ENCODE measurements around the gene CDC5L.
"Not testable (repeated sequence)": the region's sequence is repeated elsewhere in the genome, so short reads cannot be mapped to it uniquely, and the experiment has no call there.

Gene CDC5L

GRCh38 chr6:44415449-44415848, 27.9 kb downstream of the CDC5L start:
- no peak for DNase-seq (ENCODE audit: low read depth)

GRCh38 chr6:44415873-44416502, 28.5 kb downstream of the CDC5L start:
- DNase-seq (ENCODE audit: low read depth), result peak; percentile 21

DNA sequence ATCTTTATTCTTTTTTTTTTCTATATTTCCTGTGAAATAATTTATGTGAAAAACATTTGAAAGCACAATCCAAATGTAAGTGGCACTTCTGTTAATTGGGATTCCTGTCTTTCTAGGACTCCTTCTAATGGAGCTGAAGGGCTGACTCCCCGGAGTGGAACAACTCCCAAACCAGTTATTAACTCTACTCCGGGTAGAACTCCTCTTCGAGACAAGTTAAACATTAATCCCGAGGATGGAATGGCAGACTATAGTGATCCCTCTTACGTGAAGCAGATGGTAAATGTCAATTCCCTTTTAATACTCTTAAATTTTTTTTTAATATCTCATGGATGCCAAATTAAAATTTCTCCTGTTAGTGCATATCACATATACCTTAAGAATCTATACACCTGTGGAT, 35.0 kb downstream of the CDC5L start:
- DNase-seq (ENCODE audit: low read depth), result no peak

DNA sequence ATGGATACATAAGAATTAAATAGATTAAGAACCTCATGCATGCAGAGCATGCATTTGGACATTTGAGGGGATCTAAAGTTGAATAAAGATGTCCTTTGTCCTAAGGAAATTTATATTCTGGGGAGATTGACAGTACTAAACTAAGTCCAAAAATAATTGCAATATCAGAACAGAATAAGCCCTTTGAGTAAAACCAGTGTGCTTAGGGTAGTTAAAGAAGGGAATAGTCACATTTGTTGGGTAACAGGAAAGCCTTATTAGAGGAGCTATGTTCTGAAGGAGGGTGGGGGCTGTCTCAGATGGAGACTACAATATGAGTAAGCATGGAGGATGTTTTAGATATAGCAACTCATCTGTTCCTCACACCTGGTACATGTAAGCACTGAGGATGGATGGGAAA, 35.8 kb downstream of the CDC5L start:
- DNase-seq (ENCODE audit: low read depth), result no peak

- no peak for DNase-seq (ENCODE audit: low read depth)
These were observed 38.4 kb downstream of the CDC5L start for GRCh38 chr6:44425951-44426350.

- peak; percentile 37 for DNase-seq (ENCODE audit: low read depth)
These were observed 41.2 kb downstream of the CDC5L start for GRCh38 chr6:44428682-44429081.

- DNase-seq (ENCODE audit: low read depth), result no peak
These were observed 42.8 kb downstream of the CDC5L start for GRCh38 chr6:44430326-44430725.

DNA sequence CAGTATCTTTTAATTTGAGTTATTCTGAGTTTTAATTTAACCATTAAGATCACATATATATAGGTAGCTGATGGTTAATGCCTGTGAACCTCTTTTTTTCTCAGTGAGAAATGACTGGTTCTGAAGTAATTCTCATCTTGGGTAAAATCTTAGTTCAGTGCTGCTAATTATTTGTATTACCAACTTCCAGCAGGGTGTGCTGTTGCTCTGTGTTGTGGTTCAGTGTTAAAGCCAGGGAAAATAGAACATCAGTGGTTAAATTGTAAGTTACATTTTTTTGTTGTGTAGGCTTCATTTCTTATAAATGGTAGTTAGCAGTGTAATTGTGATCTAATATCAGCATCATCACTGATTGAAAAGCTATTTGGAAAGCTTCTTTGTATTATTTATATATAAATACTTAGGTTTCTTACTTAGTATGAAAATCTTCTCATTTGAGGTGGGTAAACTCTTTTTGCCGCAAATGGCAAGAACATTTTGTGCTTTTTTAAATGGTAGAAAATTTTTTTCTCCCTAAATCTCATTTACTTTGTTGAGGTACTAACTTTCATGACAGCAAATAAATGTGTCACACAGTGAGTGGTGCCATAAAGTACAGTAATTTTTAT, 43.7 kb downstream of the CDC5L start:
- no peak for DNase-seq (ENCODE audit: low read depth)

GRCh38 chr6:44432227-44432626, 44.7 kb downstream of the CDC5L start:
- no peak for DNase-seq (ENCODE audit: low read depth)

DNA sequence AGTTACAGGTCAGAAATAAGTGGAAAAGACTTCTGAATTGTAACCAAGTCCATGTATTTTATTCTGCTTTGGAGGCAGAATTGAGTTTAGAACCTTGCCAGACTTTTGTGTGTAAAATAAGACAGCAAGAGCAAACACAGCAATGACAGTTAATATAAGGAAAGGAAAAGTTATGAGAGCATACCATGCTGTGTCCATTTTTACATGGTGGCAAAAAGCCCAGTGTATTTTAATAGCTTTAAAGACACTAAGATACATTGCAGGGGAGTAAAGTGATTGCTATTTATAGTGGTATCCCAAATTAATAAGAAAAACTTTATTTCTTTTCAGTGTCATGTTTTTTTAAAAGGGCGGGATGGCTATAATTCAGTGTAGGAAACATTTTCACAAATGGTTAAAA, 45.2 kb downstream of the CDC5L start:
- no peak for DNase-seq (ENCODE audit: low read depth)

- no peak for DNase-seq (ENCODE audit: low read depth)
These were observed 48.0 kb downstream of the CDC5L start for GRCh38 chr6:44435500-44435899.

DNA sequence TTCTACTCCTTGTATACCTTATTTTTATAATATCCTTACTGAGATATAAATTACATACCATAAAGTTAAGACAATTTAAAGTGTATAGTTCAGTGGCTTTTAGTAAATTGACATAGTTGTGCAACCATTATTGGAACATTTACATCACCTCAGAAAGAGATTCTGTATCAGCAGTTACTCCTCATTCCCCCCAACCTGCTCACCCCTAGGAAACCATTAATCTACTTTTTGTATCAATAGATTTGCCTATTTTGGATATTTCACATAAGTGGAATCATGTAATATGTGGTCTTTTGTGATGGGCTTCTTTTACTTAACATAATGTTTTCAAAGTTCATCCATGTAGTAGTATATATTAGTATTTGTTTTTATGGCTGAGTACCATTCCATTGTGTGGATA, 51.3 kb downstream of the CDC5L start:
- DNase-seq (ENCODE audit: low read depth), result no peak

DNA sequence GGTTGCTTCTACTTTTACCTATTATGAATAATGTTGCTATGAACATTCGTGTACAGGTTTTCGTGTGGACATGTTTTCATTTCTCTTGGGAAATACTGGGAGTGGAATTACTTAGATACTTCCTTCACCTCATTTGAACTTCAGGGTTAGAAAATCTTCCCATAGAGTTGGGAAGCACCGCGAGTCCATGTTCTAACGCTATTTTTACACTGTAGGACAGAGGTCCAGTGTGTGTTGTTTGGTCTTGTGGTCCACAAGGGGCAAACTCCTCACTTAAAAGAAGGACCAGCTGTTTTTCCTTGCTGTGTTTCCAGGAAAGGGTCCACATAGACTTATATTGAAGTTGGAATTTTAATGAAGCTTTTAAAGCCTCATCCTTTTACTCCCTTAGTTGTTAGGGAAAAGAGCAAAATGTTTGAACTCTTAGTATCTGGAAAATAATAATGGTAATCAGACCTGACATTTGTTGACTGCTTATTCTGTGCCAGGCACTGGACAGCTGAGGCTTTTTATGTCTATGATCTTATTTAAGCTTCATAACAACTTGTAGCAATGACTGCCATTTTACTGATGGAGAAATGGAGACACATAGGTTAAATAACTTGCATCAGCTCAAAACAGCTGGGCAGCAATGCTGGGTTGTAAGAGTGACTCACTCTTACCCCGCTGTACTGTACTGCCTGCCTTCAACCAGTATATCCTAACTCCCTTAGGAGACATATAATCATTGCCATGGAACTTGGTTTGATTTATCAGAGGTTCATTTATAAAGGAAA, 52.0 kb downstream of the CDC5L start:
- DNase-seq (ENCODE audit: low read depth), result peak; percentile 29

GRCh38 chr6:44441091-44441855, 53.8 kb downstream of the CDC5L start:
- DNase-seq (ENCODE audit: low read depth), result no peak

DNA sequence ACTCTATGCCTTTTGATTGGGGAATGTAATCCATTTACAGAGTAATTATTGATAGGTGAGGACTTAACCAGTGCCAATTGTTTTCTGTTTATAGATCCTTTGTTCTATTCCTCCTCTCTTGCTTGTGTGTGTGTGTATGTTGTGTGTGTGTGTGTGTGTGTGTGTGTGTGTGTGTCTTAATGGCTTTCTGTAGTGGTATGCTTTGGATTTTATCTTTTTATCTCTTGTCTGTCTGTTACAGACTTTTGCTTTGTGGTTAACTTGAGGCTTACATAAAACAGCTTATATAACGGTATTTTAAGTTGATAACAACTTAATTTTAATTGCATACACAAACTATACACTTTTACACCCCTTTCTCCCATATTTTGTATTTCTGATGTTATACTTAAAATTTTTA, 54.7 kb downstream of the CDC5L start:
- no peak for DNase-seq (ENCODE audit: low read depth)

GRCh38 chr6:44442833-44443444, 55.4 kb downstream of the CDC5L start:
- DNase-seq (ENCODE audit: low read depth), result no peak

DNA sequence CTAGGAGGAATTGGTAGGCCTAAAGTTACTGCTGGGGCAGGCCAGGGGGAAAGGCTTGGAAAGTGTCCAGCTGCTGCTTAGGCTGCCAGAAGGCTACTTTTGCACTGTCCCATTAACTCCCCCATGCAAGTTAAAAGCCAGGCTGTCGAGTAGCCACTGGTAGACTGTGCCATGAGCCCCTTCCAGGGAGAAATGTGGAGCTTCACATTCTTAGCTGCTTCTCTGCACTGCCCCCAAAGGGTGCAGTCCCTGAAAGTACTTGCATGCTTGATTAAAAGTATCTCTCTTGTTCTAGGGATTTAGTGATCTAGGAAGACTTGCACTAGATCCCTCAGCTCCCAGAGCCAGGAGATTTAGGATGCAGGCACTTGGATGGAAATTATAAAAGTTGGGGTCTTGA, 57.3 kb downstream of the CDC5L start:
- DNase-seq (ENCODE audit: low read depth), result no peak

DNA sequence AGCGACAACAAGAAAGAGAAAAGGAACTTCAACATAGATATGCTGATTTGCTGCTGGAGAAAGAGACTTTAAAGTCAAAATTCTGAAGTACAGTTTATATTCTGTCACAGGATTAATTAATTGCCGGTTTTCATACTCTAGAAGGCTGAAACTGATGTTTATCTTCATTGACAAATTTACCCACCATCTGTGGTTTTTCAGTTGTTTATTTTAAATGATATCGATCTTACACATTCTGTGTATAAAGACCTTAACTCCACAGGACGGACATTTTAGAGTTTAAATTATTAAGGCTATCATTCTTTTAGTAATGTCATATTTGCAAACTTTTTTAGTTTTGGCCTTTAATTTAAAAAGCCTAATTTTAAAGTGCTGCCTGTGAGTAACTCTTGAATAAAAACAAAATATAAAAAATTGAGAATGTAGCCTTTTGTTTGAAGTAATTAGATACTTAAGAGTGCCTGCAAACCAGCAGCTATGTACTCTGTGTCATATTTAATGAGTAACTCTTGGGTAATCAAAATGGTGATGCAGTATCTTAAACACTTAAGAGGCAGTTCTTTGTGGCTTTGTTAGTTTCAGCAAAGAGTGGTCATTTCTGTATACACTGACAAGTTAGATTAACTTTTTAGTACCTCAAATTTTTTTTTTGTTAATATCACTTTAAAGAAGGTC, 59.3 kb downstream of the CDC5L start:
- peak; percentile 63 for DNase-seq (ENCODE audit: low read depth)

DNA sequence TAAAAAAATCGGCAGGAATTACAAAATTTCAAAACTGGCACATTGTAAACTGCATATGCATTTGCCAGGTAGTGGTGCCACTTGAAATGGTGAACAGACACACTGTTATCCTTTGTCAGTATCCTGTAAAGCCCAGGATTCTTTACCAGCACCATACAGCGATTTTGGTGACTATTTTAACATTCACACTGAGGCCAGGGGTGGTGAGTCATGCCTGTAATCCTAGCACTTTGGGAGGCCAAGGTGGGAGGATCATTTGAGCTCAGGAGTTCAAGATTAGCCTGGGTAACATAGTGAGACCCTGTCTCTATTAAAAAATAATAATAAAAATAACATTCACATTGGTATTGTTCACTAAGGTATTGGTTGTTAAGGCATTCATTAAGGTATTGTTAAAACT, 61.7 kb downstream of the CDC5L start:
- not testable (repeated sequence) for DNase-seq (ENCODE audit: low read depth)

- no peak for DNase-seq (ENCODE audit: low read depth)
These were observed 64.5 kb downstream of the CDC5L start for GRCh38 chr6:44451803-44452695.

- peak; percentile 55 for DNase-seq (ENCODE audit: low read depth)
These were observed 65.2 kb downstream of the CDC5L start for GRCh38 chr6:44452725-44453124.

All from GM04503 (cell line).